A549 (cell line): ENCODE data around the gene SIX2.
"Not testable (repeated sequence)": the region's sequence is repeated elsewhere in the genome, so short reads cannot be mapped to it uniquely, and the experiment has no call there.

Experiments used
- CTCF ChIP-seq: fragments of >200 bp; sonication (Bioruptor Twin); formaldehyde crosslinking; IDR thresholded peaks from 3 replicates; pipeline ENCODE4 v1.5.1; 2016
- JUN ChIP-seq, 2 experiments: fragments of >200 bp; sonication (Bioruptor Twin); formaldehyde crosslinking; IDR thresholded peaks; 2 replicates in 1 of 2; 3 replicates in 1 of 2; pipeline ENCODE4 v1.6.1; 2016 to 2017
- POLR2A ChIP-seq: IDR thresholded peaks from 2 replicates; pipeline ENCODE4 v1.6.1; 2012; ENCODE audit warnings: mild to moderate bottlenecking, low read length
- RAD21 ChIP-seq, 2 experiments: fragments of >200 bp in 1 of 2; sonication (Bioruptor Twin) in 1 of 2; formaldehyde crosslinking in 1 of 2; IDR thresholded peaks in 1 of 2; conservative IDR thresholded peaks in 1 of 2; 2 replicates in 1 of 2; 3 replicates in 1 of 2; pipeline ENCODE4 v1.6.1; 2012 to 2018; ENCODE audit warnings: inconsistent platforms in 1 of 2
- TF ChIP-seq, protein P1 (sequence below): IDR thresholded peaks from 2 replicates; pipeline ENCODE4 v1.6.1; 2012

GRCh38 chr2:45038861-45039260 lies 29.6 kb upstream of the SIX2 start:
- TF ChIP-seq JUN (IDR thresholded peaks at IDR 0.05); CTCF; RAD21 (conservative IDR thresholded peaks at IDR 0.05 in 1 of 2, IDR thresholded peaks at IDR 0.05 in 1 of 2); POLR2A: not testable (repeated sequence)
- TF ChIP-seq, protein P1, sequence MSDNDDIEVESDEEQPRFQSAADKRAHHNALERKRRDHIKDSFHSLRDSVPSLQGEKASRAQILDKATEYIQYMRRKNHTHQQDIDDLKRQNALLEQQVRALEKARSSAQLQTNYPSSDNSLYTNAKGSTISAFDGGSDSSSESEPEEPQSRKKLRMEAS = not testable (repeated sequence)
